ENCODE measurements around the gene SLC33A1. TPM values are rescaled to one million over a fixed set of nuclear protein-coding genes. Genes with fewer than 3 reads are reported as not detected.

The SLC33A1 gene
- total RNA-seq, 1 experiment from 2014 or later = 18.6 TPM

- Histone ChIP-seq H3K9me3 (replicated peaks) (no peaks in the 10 kb centered on the region), H3K4me1 (no peaks in the 10 kb centered on the region), H3K27ac (no peak overlapping the region), H3K36me3 (no peaks in the 10 kb centered on the region), H3K27me3 (no peaks in the 10 kb centered on the region), H3K4me3 (no peak overlapping the region)
- DNase-seq = no peak
These were observed 71.8 kb downstream of the SLC33A1 start for GRCh38 chr3:155782390-155782953.

GRCh38 chr3:155780291-155780690, 73.9 kb downstream of the SLC33A1 start:
- no peak overlapping the region for H3K4me3 ChIP-seq
- no peaks in the 10 kb centered on the region for H3K4me1 ChIP-seq
- no peaks in the 10 kb centered on the region for H3K27me3 ChIP-seq
- no peak overlapping the region for H3K27ac ChIP-seq
- no peak for DNase-seq
- no peaks in the 10 kb centered on the region; the same call in 1 of the 2 replicates for H3K36me3 ChIP-seq
- H3K9me3 ChIP-seq (replicated peaks) = no peaks in the 10 kb centered on the region

- H3K27ac ChIP-seq = no peak overlapping the region
- no peaks in the 10 kb centered on the region for H3K9me3 ChIP-seq (replicated peaks)
- H3K36me3 ChIP-seq = no peaks in the 10 kb centered on the region; the same call in 1 of the 2 replicates
- no peaks in the 10 kb centered on the region for H3K27me3 ChIP-seq
- no peaks in the 10 kb centered on the region for H3K4me1 ChIP-seq
- DNase-seq = no peak
- H3K4me3 ChIP-seq = no peak overlapping the region
These were observed 75.8 kb downstream of the SLC33A1 start for GRCh38 chr3:155778462-155778861.

- Histone ChIP-seq H3K4me1 (no peaks in the 10 kb centered on the region), H3K36me3 (no peaks in the 10 kb centered on the region; the same call in 1 of the 2 replicates), H3K27me3 (no peaks in the 10 kb centered on the region), H3K27ac (no peak overlapping the region), H3K9me3 (replicated peaks) (no peaks in the 10 kb centered on the region), H3K4me3 (no peak overlapping the region)
- DNase-seq = no peak
These were observed 81.4 kb downstream of the SLC33A1 start for GRCh38 chr3:155772801-155773200.

GRCh38 chr3:155771126-155771525, 83.1 kb downstream of the SLC33A1 start:
- Histone ChIP-seq H3K27ac (no peak overlapping the region), H3K9me3 (replicated peaks) (no peaks in the 10 kb centered on the region), H3K36me3 (no peaks in the 10 kb centered on the region; the same call in 1 of the 2 replicates), H3K4me1 (no peaks in the 10 kb centered on the region), H3K27me3 (no peaks in the 10 kb centered on the region), H3K4me3 (no peak overlapping the region)
- no peak for DNase-seq

Other genes starting within 250 kb of the SLC33A1 start
- 0.46 and 0.61 TPM in 2 replicates for gene PLCH1, start 109.4 kb downstream of the SLC33A1 start, total RNA-seq (2014; rRNA removed; shearing (Covaris generic))
- 1.7 and 2.8 TPM in 2 replicates for gene C3orf33, start 48.1 kb downstream of the SLC33A1 start, total RNA-seq (2014; rRNA removed; shearing (Covaris generic))
- 107 and 119 TPM in 2 replicates for gene GMPS, start 16.2 kb upstream of the SLC33A1 start, total RNA-seq (2014; rRNA removed; shearing (Covaris generic))